WTC11 (cell line): Measurements from ENCODE around the gene LHX4. TPM values are rescaled to one million over a fixed set of nuclear protein-coding genes. Genes with fewer than 3 reads are reported as not detected.

ENCODE experiments used
- ATAC-seq: fragments of 200-7000 bp; cut with Tn5 transposase; 2 replicates; pipeline ENCODE4 v1.10.0; 2021; ENCODE audit warnings: mild to moderate bottlenecking, moderate library complexity
- CTCF ChIA-PET: fragments of 300-600 bp; sonication (Branson Sonifier 250); formaldehyde crosslinking; loops from one replicate; lab custom pipeline; 2021; ENCODE audit warnings: antibody characterized with exemption; lab: Charles Lee
- POLR2A ChIA-PET: fragments of 350-600 bp; sonication (Branson Sonifier 250); formaldehyde crosslinking; loops from one replicate; lab custom pipeline; 2021; ENCODE audit warnings: antibody characterized with exemption; lab: Charles Lee
- DNase-seq: peaks from one replicate; pipeline ENCODE4 v3.0.0; 2021; ENCODE audit warnings: low spot score
- H3K27ac Mint-ChIP-seq: 2 replicates; pipeline ENCODE4 v1.8.0; 2021; ENCODE audit warnings: mixed read lengths
- H3K27me3 Mint-ChIP-seq: 2 replicates; pipeline ENCODE4 v1.8.0; 2021; ENCODE audit warnings: low read depth, mild to moderate bottlenecking, moderate library complexity, mixed read lengths
- H3K36me3 Mint-ChIP-seq: 2 replicates; pipeline ENCODE4 v1.8.0; 2021; ENCODE audit warnings: mixed read lengths
- H3K4me1 Mint-ChIP-seq: 2 replicates; pipeline ENCODE4 v1.8.0; 2022; ENCODE audit warnings: mixed read lengths
- H3K4me3 Mint-ChIP-seq: 2 replicates; pipeline ENCODE4 v1.8.0; 2021; ENCODE audit warnings: mild to moderate bottlenecking, moderate library complexity, mixed read lengths
- H3K9me3 Mint-ChIP-seq: 2 replicates; pipeline ENCODE4 v1.8.0; 2021; ENCODE audit warnings: mixed read lengths
- AFF4 ChIP-seq: sonication (generic); formaldehyde crosslinking; IDR thresholded peaks from 2 replicates; pipeline ENCODE4 v1.8.1; 2023; ENCODE audit warnings: mild to moderate bottlenecking, missing genetic modification reagents, borderline replicate concordance
- ARID4B ChIP-seq: sonication (generic); formaldehyde crosslinking; IDR thresholded peaks from 2 replicates; pipeline ENCODE4 v1.8.0; 2023; ENCODE audit warnings: missing genetic modification reagents, mild to moderate bottlenecking, borderline replicate concordance
- CBFB ChIP-seq: sonication (generic); formaldehyde crosslinking; IDR thresholded peaks from 2 replicates; pipeline ENCODE4 v1.8.1; 2022; ENCODE audit warnings: mild to moderate bottlenecking, low read depth, missing genetic modification reagents
- CREB1 ChIP-seq: sonication (generic); formaldehyde crosslinking; IDR thresholded peaks from 2 replicates; pipeline ENCODE4 v1.8.0; 2023; ENCODE audit warnings: mild to moderate bottlenecking, missing genetic modification reagents
- CTCF ChIP-seq: fragments of 200-600 bp; IDR thresholded peaks from 2 replicates; pipeline ENCODE4 v1.8.0; 2022; ENCODE audit warnings: antibody characterized with exemption
- E2F4 ChIP-seq: sonication (generic); formaldehyde crosslinking; IDR thresholded peaks from 2 replicates; pipeline ENCODE4 v1.8.1; 2022; ENCODE audit warnings: low read depth, mild to moderate bottlenecking, moderate library complexity, missing genetic modification reagents, borderline replicate concordance
- ELF4 ChIP-seq: sonication (generic); formaldehyde crosslinking; IDR thresholded peaks from 2 replicates; pipeline ENCODE4 v1.8.1; 2022; ENCODE audit warnings: low read depth, mild to moderate bottlenecking, moderate library complexity, missing genetic modification reagents
- GRHL2 ChIP-seq: fragments of 250-450 bp; sonication (Bioruptor Pico); IDR thresholded peaks from 2 replicates; pipeline ENCODE4 v1.8.0; 2022; ENCODE audit warnings: mild to moderate bottlenecking, moderate library complexity; ENCODE audit not compliant: insufficient replicate concordance, severe bottlenecking
- IRF2 ChIP-seq: sonication (generic); formaldehyde crosslinking; IDR thresholded peaks from 2 replicates; pipeline ENCODE4 v1.8.0; 2022; ENCODE audit warnings: low read depth, missing genetic modification reagents, borderline replicate concordance
- JAZF1 ChIP-seq: fragments of 250-450 bp; sonication (Bioruptor Pico); IDR thresholded peaks from 2 replicates; pipeline ENCODE4 v1.9.0; 2021; ENCODE audit warnings: moderate library complexity, mild to moderate bottlenecking, inconsistent platforms
- MLX ChIP-seq: sonication (generic); formaldehyde crosslinking; IDR thresholded peaks from 2 replicates; pipeline ENCODE4 v1.8.1; 2023; ENCODE audit warnings: mild to moderate bottlenecking, missing genetic modification reagents, moderate library complexity
- NR3C1 ChIP-seq: sonication (generic); formaldehyde crosslinking; conservative IDR thresholded peaks from 2 replicates; pipeline ENCODE4 v1.8.1; 2023; ENCODE audit warnings: low read depth, mild to moderate bottlenecking, missing genetic modification reagents
- PRRX2 ChIP-seq: fragments of 250-450 bp; sonication (Bioruptor Pico); IDR thresholded peaks from 2 replicates; pipeline ENCODE4 v1.8.0; 2021; ENCODE audit warnings: mild to moderate bottlenecking
- SOX15 ChIP-seq: fragments of 250-450 bp; sonication (Bioruptor Pico); IDR thresholded peaks from 2 replicates; pipeline ENCODE4 v1.9.0; 2021; ENCODE audit warnings: mild to moderate bottlenecking
- SP1 ChIP-seq: sonication (generic); formaldehyde crosslinking; conservative IDR thresholded peaks from 2 replicates; pipeline ENCODE4 v1.8.1; 2022; ENCODE audit warnings: missing genetic modification reagents
- ZBTB43 ChIP-seq: sonication (generic); formaldehyde crosslinking; IDR thresholded peaks from 2 replicates; pipeline ENCODE4 v1.8.1; 2023; ENCODE audit warnings: mild to moderate bottlenecking, missing genetic modification reagents
- ZNF121 ChIP-seq: sonication (generic); formaldehyde crosslinking; IDR thresholded peaks from 2 replicates; pipeline ENCODE4 v1.8.0; 2023; ENCODE audit warnings: missing genetic modification reagents
- ZNF138 ChIP-seq: sonication (generic); formaldehyde crosslinking; conservative IDR thresholded peaks from 2 replicates; pipeline ENCODE4 v1.8.1; 2022; ENCODE audit warnings: mild to moderate bottlenecking, moderate library complexity, missing genetic modification reagents
- ZNF232 ChIP-seq: sonication (generic); formaldehyde crosslinking; IDR thresholded peaks from 2 replicates; pipeline ENCODE4 v1.8.0; 2022; ENCODE audit warnings: mild to moderate bottlenecking, missing genetic modification reagents
- ZNF263 ChIP-seq: sonication (generic); formaldehyde crosslinking; IDR thresholded peaks from 2 replicates; pipeline ENCODE4 v1.8.1; 2022; ENCODE audit warnings: low read depth, mild to moderate bottlenecking, moderate library complexity, missing genetic modification reagents
- ZNF416 ChIP-seq: fragments of 250-450 bp; sonication (Bioruptor Pico); IDR thresholded peaks from 2 replicates; pipeline ENCODE4 v1.9.0; 2021; ENCODE audit warnings: mild to moderate bottlenecking, inconsistent platforms
- ZNF512 ChIP-seq: sonication (generic); formaldehyde crosslinking; IDR thresholded peaks from 2 replicates; pipeline ENCODE4 v1.8.1; 2022; ENCODE audit warnings: missing genetic modification reagents, borderline replicate concordance
- ZNF671 ChIP-seq: fragments of 250-450 bp; sonication (Bioruptor Pico); IDR thresholded peaks from 2 replicates; pipeline ENCODE4 v1.8.0; 2021; ENCODE audit warnings: mild to moderate bottlenecking
- total RNA-seq: library from RNA; stranded (reverse); gene quantifications from 3 replicates; pipeline ENCODE4 v1.2.3, GENCODE V29; 2021

LHX4 gene
- total RNA-seq, 1 experiment from 2014 or later = 19.2 TPM

GRCh38 chr1:180196436-180197003 is 33.5 kb upstream of the LHX4 start (continued):
- TF ChIP-seq AFF4 (CRISPR knock-in tag) = no peak
- TF ChIP-seq E2F4 = no peak
- no peak for TF ChIP-seq CTCF
- no peak for TF ChIP-seq PRRX2
- TF ChIP-seq ZNF416 (CRISPR knock-in tag) = no peak
- TF ChIP-seq GRHL2 (CRISPR knock-in tag) = no peak
- no peak for TF ChIP-seq ZNF263 (CRISPR knock-in tag)
- no peak for TF ChIP-seq ZBTB43
- TF ChIP-seq ELF4 (CRISPR knock-in tag) = no peak
- no peak for TF ChIP-seq ZNF232 (CRISPR knock-in tag)
- TF ChIP-seq CBFB = no peak

GRCh38 chr1:180197231-180197630 is 32.8 kb upstream of the LHX4 start:
- H3K4me1 Mint-ChIP-seq = peaks cover 3% of the 10 kb centered on the region; the same call in 1 of the 2 replicates
- ChIA-PET CTCF (interaction anchor here (1.2 to 3.7 kb wide), 6 partner anchors 9 to 35 kb away, joined by 5 to 23 read pairs (median 6); partner anchors contain the start of gene LHX4), POLR2A (no interaction called here)
- no peak overlapping the region for H3K27ac Mint-ChIP-seq
- no peaks in the 10 kb centered on the region for H3K27me3 Mint-ChIP-seq
- DNase-seq = no peak
- ATAC-seq = no peak
- no peak overlapping the region for H3K4me3 Mint-ChIP-seq
- H3K36me3 Mint-ChIP-seq = peaks cover 19% of the 10 kb centered on the region
- H3K9me3 Mint-ChIP-seq = no peaks in the 10 kb centered on the region
- no peak for TF ChIP-seq JAZF1 (CRISPR knock-in tag)
- no peak for TF ChIP-seq ZNF512 (CRISPR knock-in tag)
- TF ChIP-seq ZNF671 (CRISPR knock-in tag) = no peak
- TF ChIP-seq MLX = no peak
- TF ChIP-seq SP1 = no peak
- no peak for TF ChIP-seq ARID4B (CRISPR knock-in tag)
- TF ChIP-seq NR3C1 (CRISPR knock-in tag) = no peak
- TF ChIP-seq ZNF138 (CRISPR knock-in tag) = no peak
- no peak for TF ChIP-seq CREB1 (CRISPR knock-in tag)
- no peak for TF ChIP-seq IRF2 (CRISPR knock-in tag)
- TF ChIP-seq SOX15 (CRISPR knock-in tag) = no peak
- TF ChIP-seq ZNF121 = no peak
